Loucy (cell line): ENCODE measurements around the gene KIF13A.

ENCODE experiments used
- H2AFZ ChIP-seq: fragments of 200-600 bp; sonication (generic); 2 replicates; pipeline ENCODE4 v1.6.0; 2016; ENCODE audit warnings: antibody characterized with exemption, mild to moderate bottlenecking, low read length, moderate library complexity
- H3F3A ChIP-seq: fragments of 200-600 bp; 2 replicates; pipeline ENCODE4 v1.6.0; 2016; ENCODE audit warnings: antibody characterized with exemption, low read depth, mild to moderate bottlenecking
- H3K27me3 ChIP-seq: fragments of 200-600 bp; sonication (generic); 2 replicates; pipeline ENCODE4 v1.6.1; 2014; ENCODE audit warnings: low read length, mild to moderate bottlenecking; ENCODE audit not compliant: insufficient read depth, poor library complexity, severe bottlenecking
- H3K36me3 ChIP-seq: fragments of 200-600 bp; sonication (generic); 2 replicates; pipeline ENCODE4 v1.6.1; 2016; ENCODE audit warnings: low read length; ENCODE audit not compliant: insufficient read depth
- H3K4me1 ChIP-seq: fragments of 200-600 bp; sonication (generic); 2 replicates; pipeline ENCODE4 v1.5.1; 2014; ENCODE audit warnings: low read length, mild to moderate bottlenecking; ENCODE audit not compliant: insufficient read depth, poor library complexity, severe bottlenecking
- H3K4me2 ChIP-seq: fragments of 200-600 bp; sonication (generic); 2 replicates; pipeline ENCODE4 v1.6.0; 2014; ENCODE audit warnings: antibody characterized with exemption, low read length, low read depth, mild to moderate bottlenecking; ENCODE audit not compliant: poor library complexity, severe bottlenecking
- H3K4me3 ChIP-seq: fragments of 200-600 bp; sonication (generic); 2 replicates; pipeline ENCODE4 v1.5.1; 2014; ENCODE audit warnings: low read length, mild to moderate bottlenecking, mixed read lengths; ENCODE audit not compliant: poor library complexity, severe bottlenecking
- H3K79me2 ChIP-seq: fragments of 200-600 bp; sonication (generic); 2 replicates; pipeline ENCODE4 v1.6.1; 2014; ENCODE audit warnings: low read length; ENCODE audit not compliant: insufficient read depth
- H3K9ac ChIP-seq: fragments of 200-600 bp; sonication (generic); 2 replicates; pipeline ENCODE4 v1.6.0; 2014; ENCODE audit warnings: mild to moderate bottlenecking, low read depth, low read length, moderate library complexity; ENCODE audit not compliant: poor library complexity, severe bottlenecking
- H3K9me2 ChIP-seq: fragments of 200-600 bp; sonication (generic); replicated peaks from 2 replicates; pipeline ENCODE4 v1.6.1; 2016; ENCODE audit warnings: low read depth, low read length, mixed read lengths
- H3K9me3 ChIP-seq: fragments of 200-600 bp; sonication (generic); 2 replicates; pipeline ENCODE4 v1.6.1; 2014; ENCODE audit warnings: mild to moderate bottlenecking, antibody characterized with exemption, low read length, low read depth; ENCODE audit not compliant: insufficient read depth
- H4K20me1 ChIP-seq: fragments of 200-600 bp; sonication (generic); 2 replicates; pipeline ENCODE4 v1.6.0; 2014; ENCODE audit warnings: antibody characterized with exemption, low read length, mild to moderate bottlenecking; ENCODE audit not compliant: insufficient read depth, poor library complexity, severe bottlenecking
- EZH2phosphoT487 ChIP-seq: fragments of 200-600 bp; IDR thresholded peaks from 2 replicates; pipeline ENCODE4 v1.6.1; 2018; ENCODE audit warnings: antibody characterized with exemption, mild to moderate bottlenecking, moderate library complexity, borderline replicate concordance
- TF ChIP-seq, protein P1 (sequence below): fragments of 200-600 bp; sonication (generic); conservative IDR thresholded peaks from 2 replicates; pipeline ENCODE4 v1.5.1; 2014; ENCODE audit warnings: mild to moderate bottlenecking, antibody characterized with exemption, low read length

KIF13A gene

GRCh38 chr6:17725083-17725482, 262.4 kb downstream of the KIF13A start:
- no peaks in the 10 kb centered on the region for H3K4me1 ChIP-seq
- no peak for TF ChIP-seq EZH2phosphoT487
- H3K36me3 ChIP-seq: no peaks in the 10 kb centered on the region
- H3K4me2 ChIP-seq: no peak overlapping the region
- H3K9me3 ChIP-seq: no peaks in the 10 kb centered on the region
- no peaks in the 10 kb centered on the region for H3K79me2 ChIP-seq
- no peaks in the 10 kb centered on the region for H3K9me2 ChIP-seq
- H3F3A ChIP-seq: no peaks in the 10 kb centered on the region
- no peak overlapping the region for H3K4me3 ChIP-seq
- no peaks in the 10 kb centered on the region for H3K27me3 ChIP-seq
- H4K20me1 ChIP-seq: no peaks in the 10 kb centered on the region
- H3K9ac ChIP-seq: no peak overlapping the region
- H2AFZ ChIP-seq: no peak overlapping the region

GRCh38 chr6:17724341-17724740, 263.1 kb downstream of the KIF13A start:
- H4K20me1 ChIP-seq: no peaks in the 10 kb centered on the region
- no peaks in the 10 kb centered on the region for H3K79me2 ChIP-seq
- no peaks in the 10 kb centered on the region for H3K36me3 ChIP-seq
- H3K9ac ChIP-seq: no peak overlapping the region
- H3K27me3 ChIP-seq: no peaks in the 10 kb centered on the region
- no peaks in the 10 kb centered on the region for H3K4me1 ChIP-seq
- H3K4me2 ChIP-seq: no peak overlapping the region
- TF ChIP-seq, protein P1, sequence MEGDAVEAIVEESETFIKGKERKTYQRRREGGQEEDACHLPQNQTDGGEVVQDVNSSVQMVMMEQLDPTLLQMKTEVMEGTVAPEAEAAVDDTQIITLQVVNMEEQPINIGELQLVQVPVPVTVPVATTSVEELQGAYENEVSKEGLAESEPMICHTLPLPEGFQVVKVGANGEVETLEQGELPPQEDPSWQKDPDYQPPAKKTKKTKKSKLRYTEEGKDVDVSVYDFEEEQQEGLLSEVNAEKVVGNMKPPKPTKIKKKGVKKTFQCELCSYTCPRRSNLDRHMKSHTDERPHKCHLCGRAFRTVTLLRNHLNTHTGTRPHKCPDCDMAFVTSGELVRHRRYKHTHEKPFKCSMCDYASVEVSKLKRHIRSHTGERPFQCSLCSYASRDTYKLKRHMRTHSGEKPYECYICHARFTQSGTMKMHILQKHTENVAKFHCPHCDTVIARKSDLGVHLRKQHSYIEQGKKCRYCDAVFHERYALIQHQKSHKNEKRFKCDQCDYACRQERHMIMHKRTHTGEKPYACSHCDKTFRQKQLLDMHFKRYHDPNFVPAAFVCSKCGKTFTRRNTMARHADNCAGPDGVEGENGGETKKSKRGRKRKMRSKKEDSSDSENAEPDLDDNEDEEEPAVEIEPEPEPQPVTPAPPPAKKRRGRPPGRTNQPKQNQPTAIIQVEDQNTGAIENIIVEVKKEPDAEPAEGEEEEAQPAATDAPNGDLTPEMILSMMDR: no peak
- no peak for TF ChIP-seq EZH2phosphoT487
- no peak overlapping the region for H2AFZ ChIP-seq
- H3F3A ChIP-seq: no peaks in the 10 kb centered on the region
- no peak overlapping the region for H3K4me3 ChIP-seq
- no peaks in the 10 kb centered on the region for H3K9me2 ChIP-seq
- no peaks in the 10 kb centered on the region for H3K9me3 ChIP-seq

- no peaks in the 10 kb centered on the region for H3K79me2 ChIP-seq
- no peak overlapping the region for H3K4me2 ChIP-seq
- H3K27me3 ChIP-seq: no peaks in the 10 kb centered on the region
- no peaks in the 10 kb centered on the region for H3K36me3 ChIP-seq
- H3K9me3 ChIP-seq: no peaks in the 10 kb centered on the region
- H2AFZ ChIP-seq: no peak overlapping the region
- H3K9ac ChIP-seq: no peak overlapping the region
- H3K4me3 ChIP-seq: no peak overlapping the region
- H3K9me2 ChIP-seq: no peaks in the 10 kb centered on the region
- H3K4me1 ChIP-seq: no peaks in the 10 kb centered on the region
- H3F3A ChIP-seq: no peaks in the 10 kb centered on the region
- TF ChIP-seq, protein P1: no peak
- TF ChIP-seq EZH2phosphoT487: no peak
- H4K20me1 ChIP-seq: no peaks in the 10 kb centered on the region
Measured at GRCh38 chr6:17721671-17722070, 265.8 kb downstream of the KIF13A start.

DNA sequence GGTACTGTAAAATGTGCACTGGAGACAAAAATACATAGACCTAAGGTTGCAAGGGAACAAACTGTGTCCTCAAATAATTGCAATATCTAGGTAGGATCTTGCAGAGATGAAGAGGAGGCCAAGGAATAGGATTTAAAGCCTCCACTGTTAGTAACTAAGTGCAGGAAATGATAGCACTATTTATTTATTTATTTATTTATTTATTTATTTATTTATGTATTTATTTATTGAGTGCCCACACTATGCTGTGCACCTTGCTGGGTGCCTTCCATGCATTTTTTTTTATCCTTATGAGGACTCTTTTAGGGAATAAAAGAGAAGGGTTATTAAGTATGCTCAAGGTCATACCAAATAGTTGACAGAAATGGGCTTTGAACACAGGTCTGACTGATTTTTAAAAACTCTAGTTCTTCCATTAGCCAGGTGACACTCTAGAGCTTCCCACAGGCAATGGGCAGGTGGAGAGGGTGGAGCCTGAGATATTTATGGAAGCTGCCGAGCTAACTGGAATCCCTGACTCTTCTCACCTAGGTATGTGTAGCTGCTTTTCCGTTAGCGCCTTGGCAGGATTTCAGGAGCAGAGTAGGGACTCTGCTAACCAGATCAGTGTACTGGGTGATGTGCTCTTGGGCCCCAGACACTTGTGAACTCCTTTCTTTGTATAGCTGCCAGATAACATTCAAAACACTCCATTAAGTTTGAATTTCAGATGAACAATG, 268.0 kb downstream of the KIF13A start:
- Histone ChIP-seq H3K4me1 (peaks cover 11% of the 10 kb centered on the region), H3F3A (no peaks in the 10 kb centered on the region), H2AFZ (no peak overlapping the region), H3K9me2 (no peaks in the 10 kb centered on the region), H3K4me3 (no peak overlapping the region), H3K79me2 (no peaks in the 10 kb centered on the region), H3K27me3 (no peaks in the 10 kb centered on the region), H3K9ac (no peak overlapping the region), H4K20me1 (no peaks in the 10 kb centered on the region), H3K4me2 (no peak overlapping the region), H3K9me3 (no peaks in the 10 kb centered on the region), H3K36me3 (no peaks in the 10 kb centered on the region)
- TF ChIP-seq, protein P1: no peak
- TF ChIP-seq EZH2phosphoT487: no peak
